HG03571 (cell line): ENCODE results near the gene EHHADH.

Source experiments
- ATAC-seq: cut with Tn5 transposase; IDR thresholded peaks from one replicate; pipeline ENCODE4 v1.9.1; 2021; ENCODE audit not compliant: unreplicated experiment

Gene EHHADH

DNA sequence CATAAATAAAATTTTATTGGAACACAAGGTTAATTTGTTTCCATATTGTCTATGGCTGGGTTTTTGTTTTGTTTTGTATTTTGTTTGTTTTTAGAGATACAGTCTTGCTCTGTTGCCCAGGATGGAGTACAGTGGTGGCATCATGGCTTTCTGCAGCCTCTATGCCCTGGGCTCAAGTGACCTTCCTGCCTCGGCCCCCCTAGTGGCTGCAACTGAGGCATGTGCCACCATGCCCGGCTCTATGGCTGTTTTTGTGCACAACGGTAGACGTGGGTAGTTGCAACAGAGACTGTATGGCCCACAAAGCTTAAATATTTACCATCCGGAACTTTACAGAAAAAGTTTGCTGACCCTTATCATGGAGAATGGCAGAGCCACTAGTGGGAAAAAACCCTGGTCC lies 54.2 kb downstream of the EHHADH start:
- ATAC-seq, result no peak

DNA sequence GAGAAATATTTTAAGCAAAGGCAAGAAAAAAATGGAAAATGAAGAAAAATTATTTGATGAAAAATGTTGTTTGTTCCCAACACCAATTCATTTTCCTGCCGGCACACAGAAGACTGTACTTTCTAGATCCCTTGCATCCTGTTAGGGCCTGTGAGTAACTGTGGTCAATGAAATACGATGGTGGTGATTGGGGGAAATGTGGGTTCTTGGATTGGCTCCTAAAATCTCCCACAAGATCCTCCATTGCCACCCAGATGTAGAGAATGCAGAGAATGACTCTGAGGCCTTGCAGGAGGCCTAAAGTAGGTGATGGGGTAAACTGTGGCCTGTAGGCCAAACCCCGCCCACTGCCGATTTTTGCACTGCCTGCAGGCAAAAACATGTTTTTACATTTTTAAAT lies 54.6 kb downstream of the EHHADH start:
- no peak for ATAC-seq

DNA sequence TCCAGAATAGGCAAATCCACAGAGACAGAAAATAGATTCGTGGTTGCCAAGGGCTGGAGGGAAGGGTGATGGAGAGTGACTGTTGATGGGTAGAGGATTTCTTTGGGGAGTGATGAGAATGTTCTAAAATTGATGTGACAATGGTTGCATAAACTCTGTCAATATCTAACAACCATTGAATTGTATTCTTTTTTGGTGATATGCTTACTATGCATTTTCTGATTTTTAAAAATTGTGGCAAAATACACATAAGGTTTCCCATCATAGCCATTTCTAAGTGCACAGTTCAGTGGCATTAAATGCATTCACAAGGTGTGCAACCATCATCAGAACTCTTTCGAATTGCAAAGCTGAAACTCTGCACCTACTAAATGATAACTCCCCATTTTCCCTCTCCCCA lies 56.8 kb downstream of the EHHADH start:
- no peak for ATAC-seq

DNA sequence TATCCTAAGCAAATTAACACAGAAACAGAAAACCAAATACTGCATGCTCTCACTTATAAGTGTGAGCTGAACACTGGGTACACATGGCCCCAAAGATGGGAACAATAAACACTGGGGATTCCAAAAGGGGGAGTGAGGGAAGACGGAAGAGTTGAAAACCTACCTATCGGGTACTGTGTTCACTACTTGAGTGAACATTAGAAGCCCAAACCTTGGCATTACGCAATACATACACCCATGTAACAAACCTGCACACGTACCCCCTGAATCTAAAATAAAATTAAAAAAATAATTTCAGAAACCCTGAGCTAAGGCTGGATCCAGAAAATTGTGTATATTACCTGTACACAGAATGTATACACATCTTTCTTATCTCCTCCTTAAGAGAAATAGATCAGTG lies 58.2 kb downstream of the EHHADH start:
- no peak for ATAC-seq

DNA sequence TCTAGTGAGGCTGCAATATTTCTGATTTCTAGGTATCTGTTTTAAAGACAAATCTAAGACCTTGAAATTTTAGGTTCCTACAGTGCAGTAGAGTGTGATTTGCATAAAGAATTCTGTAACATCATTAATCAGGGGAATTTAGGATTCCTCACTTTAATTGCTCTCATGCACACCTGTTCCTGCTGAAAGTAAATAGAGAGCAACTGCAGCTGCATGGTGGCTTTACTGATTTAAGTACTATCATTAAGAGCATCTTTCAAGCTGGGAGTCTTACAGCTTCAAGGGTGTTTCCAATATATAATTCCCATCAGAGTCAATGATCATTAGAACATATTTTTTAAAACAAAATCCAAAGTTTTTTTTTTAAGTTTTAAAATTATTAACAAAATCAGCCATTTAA lies 65.0 kb downstream of the EHHADH start:
- ATAC-seq, result no peak

DNA sequence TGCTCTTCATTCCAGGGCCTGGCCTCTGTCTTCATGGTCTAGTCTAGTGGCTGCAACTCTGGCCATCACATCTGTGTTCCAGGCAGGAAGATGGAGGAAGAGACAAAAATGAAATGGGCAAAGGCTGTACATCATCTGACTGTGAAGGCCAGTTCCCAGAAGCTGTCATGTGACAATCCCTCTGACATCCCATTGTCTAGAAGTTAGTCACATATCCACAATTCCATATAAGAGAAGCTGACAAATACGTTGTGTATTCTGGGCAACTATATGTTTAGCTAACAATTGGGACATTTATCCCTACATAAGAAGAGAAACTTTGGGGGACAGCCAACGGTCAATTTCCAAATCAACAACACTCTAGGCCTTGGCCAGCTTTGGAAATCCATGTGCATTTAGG lies 66.5 kb downstream of the EHHADH start:
- ATAC-seq, result no peak

GRCh38 chr3:185176750-185177359 lies 77.0 kb downstream of the EHHADH start:
- ATAC-seq, result no peak

DNA sequence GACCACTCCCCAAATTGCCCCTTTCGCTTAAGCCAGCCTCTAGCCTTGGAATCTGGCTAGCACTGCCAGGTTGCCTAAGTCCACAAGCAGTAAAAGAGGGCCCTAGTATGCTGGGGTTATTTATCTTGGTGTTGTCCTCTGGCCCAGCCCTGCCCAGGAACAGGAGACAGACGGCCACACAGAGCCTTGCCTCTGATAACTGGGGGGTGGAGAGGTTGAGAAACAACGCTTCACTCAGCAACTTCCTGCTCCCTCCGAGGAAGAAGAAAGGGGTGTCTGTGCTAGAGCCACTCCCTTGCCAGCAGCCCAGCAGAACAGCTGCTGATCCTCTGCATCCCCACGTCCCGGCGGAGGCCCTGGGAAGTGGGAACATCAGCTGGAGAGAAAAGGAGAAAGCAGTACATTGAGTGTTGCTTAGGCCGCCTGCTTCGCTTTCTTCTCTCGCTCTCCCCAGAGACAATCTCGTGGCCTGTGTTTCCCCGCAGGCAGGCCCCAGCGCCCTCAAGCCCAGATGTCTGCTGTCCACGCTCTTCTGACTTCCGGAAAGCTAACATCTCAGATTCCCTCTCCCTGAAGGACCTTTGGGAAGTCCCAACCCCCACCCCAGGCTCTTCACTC lies 78.4 kb downstream of the EHHADH start:
- ATAC-seq, result peak; percentile 80

- ATAC-seq, result no peak
These were observed 81.5 kb downstream of the EHHADH start for GRCh38 chr3:185172086-185173049.

GRCh38 chr3:185164428-185165217 lies 89.2 kb downstream of the EHHADH start:
- ATAC-seq, result no peak

DNA sequence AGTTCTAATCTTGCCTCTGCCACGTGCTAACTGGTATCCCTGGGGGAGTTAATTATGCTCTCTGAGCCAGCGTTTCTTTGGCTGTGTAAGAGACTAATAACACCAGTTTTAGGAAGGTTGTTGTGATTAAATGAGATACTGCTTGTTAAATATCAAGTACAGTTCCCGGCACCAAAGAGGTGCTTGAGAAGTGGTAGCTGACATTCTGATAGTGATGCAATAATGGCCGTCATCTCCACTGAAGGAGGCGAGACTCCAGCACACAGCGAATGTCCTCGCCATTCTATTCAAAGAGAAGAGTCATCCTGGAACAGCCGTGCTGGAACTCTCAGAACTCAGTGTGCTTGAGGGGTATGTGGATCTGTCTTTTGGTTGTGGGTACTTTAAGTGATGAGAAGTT lies 91.2 kb downstream of the EHHADH start:
- no peak for ATAC-seq

- ATAC-seq, result no peak
These were observed 92.1 kb downstream of the EHHADH start for GRCh38 chr3:185161761-185162160.

DNA sequence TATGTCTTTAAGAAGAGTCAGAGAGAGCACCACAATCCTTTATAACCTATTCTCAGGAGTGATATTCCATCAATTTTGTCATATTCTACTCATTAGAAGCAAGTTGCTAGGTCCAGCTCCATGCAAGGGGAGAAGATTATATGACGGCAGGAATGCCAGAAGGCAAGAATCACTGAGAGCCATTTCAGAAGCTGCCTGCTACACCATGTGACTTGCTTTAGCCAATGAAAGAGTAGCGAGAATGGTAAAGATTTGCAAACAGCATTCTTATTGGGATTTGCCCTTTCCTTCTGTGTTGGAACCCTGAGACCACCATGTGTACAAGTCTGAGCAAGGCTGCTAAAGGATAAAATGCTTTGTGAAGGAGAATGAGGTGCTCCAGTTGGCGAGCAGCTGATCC lies 96.5 kb downstream of the EHHADH start:
- ATAC-seq, result no peak

DNA sequence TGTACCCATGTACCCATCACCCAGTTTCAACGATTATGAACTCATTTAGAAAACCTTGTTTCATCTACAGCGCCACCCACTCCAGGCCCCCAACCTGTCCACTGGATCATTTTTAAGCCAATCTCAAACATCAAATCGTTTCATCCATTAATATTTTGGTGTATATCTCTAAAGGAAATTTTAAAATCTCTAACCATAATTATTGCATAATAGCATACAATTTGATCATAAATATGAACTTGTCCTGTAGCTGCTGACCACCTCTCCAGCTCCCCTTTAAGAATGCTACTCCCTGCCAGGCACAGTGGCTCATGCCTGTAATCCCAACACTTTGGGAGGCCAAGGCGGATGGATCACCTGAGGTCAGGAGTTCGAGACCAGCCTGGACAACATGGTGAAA lies 98.2 kb downstream of the EHHADH start:
- ATAC-seq, result no peak

- no peak for ATAC-seq
These were observed 99.8 kb downstream of the EHHADH start for GRCh38 chr3:185153861-185154629.

GRCh38 chr3:185153171-185153771 lies 100.6 kb downstream of the EHHADH start:
- ATAC-seq, result no peak

- ATAC-seq, result no peak
These were observed 101.3 kb downstream of the EHHADH start, which contains the start of gene C3orf70 for GRCh38 chr3:185152410-185153170. TSS of gene C3orf70 (minus strand) at chr3:185153060. CDS start at chr3:185152823, 237 bp downstream.

DNA sequence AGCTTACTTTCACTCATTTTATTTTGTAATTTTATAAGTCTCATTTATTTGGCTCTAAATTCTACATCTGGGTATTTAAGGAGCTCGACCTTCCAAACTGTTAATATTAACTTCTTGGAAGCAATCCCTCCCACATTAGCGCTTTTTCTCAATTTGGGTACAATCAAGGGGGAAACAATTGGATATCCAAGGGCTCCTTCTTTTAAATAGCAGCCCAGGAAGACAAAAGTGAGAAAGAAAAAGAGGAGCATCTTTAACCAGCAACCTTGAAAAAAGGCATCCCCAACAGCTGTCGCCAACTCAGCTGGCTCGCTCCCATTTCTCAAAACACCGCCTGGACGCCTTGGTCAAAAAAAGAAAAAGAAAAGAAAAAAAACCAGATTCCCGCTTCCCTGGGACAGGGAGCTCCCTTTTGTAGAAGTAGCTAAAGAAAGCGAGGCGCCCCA lies 101.9 kb downstream of the EHHADH start:
- ATAC-seq, result no peak
